A549 (cell line): ENCODE measurements around the gene TAGLN3. TPM values are rescaled to one million over a fixed set of nuclear protein-coding genes. Genes with fewer than 3 reads are reported as not detected.

Experiments used
- ATAC-seq, 2 experiments: fragments of 200-7000 bp in 1 of 2; fragments of >200 bp in 1 of 2; cut with Nextera tagmentation in 1 of 2; cut with Tn5 transposase in 1 of 2; 3 replicates each; pipeline versions ENCODE4 v1.8.0 to v1.9.1; 2018 to 2020; ENCODE audit warnings: mild to moderate bottlenecking in 1 of 2, moderate library complexity in 1 of 2
- CTCF ChIA-PET: fragments of 300-600 bp; sonication (Branson Sonifier 250); formaldehyde crosslinking; extraction: SDS; loops from one replicate; lab custom pipeline; 2021; ENCODE audit warnings: antibody characterized with exemption, inconsistent platforms; lab: Yijun Ruan, JAX
- POLR2A ChIA-PET: fragments of 350-600 bp; formaldehyde crosslinking; extraction: SDS; loops from one replicate; lab custom pipeline; 2021; ENCODE audit warnings: antibody characterized with exemption, inconsistent platforms; lab: Yijun Ruan, JAX
- DNase-seq, 2 experiments: peaks; one replicate each; pipeline versions ENCODE4 v3.0.0 to v3.0.0-alpha.2; 2011 to 2016; ENCODE audit warnings: low read depth in 1 of 2, low spot score in 1 of 2
- FAIRE-seq: peaks from 2 replicates; lab custom pipeline; 2011; peaks lifted over from hg19 to GRCh38; lab: Jason Lieb, UNC
- H3K27ac ChIP-seq, 2 experiments: fragments of >200 bp; sonication (Bioruptor Twin); formaldehyde crosslinking; 3 replicates each; pipeline ENCODE4 v1.5.1; 2016 to 2017
- H3K4me1 ChIP-seq: fragments of >200 bp; sonication (Bioruptor Twin); formaldehyde crosslinking; 3 replicates; pipeline ENCODE4 v1.6.1; 2016
- H3K4me2 ChIP-seq: fragments of >200 bp; sonication (Bioruptor Twin); formaldehyde crosslinking; 3 replicates; pipeline ENCODE4 v1.6.1; 2016
- H3K4me3 ChIP-seq: fragments of >200 bp; sonication (Bioruptor Twin); formaldehyde crosslinking; 3 replicates; pipeline ENCODE4 v1.5.1; 2016
- H3K9me3 ChIP-seq: fragments of >200 bp; sonication (Bioruptor Twin); formaldehyde crosslinking; 3 replicates; pipeline ENCODE4 v1.6.1; 2016
- BCL3 ChIP-seq: fragments of >200 bp; sonication (Bioruptor Twin); formaldehyde crosslinking; IDR thresholded peaks from 3 replicates; pipeline ENCODE4 v1.6.1; 2016
- CBX8 ChIP-seq: fragments of 200-600 bp; sonication (generic); IDR thresholded peaks from 2 replicates; pipeline ENCODE4 v1.6.1; 2016
- CEBPB ChIP-seq, 2 experiments: fragments of >200 bp in 1 of 2; sonication (Bioruptor Twin) in 1 of 2; formaldehyde crosslinking in 1 of 2; IDR thresholded peaks; 2 replicates each; pipeline ENCODE4 v1.6.1; 2012 to 2016
- CHD2 ChIP-seq: fragments of 150-350 bp; IDR thresholded peaks from 2 replicates; pipeline ENCODE4 v1.6.1; 2014; ENCODE audit warnings: low read length; ENCODE audit not compliant: partially characterized antibody
- EHMT2 ChIP-seq: fragments of 200-600 bp; sonication (generic); IDR thresholded peaks from 2 replicates; pipeline ENCODE4 v1.6.1; 2016; ENCODE audit warnings: antibody characterized with exemption, low read depth, mild to moderate bottlenecking, moderate library complexity
- EP300 ChIP-seq, 2 experiments: fragments of >200 bp; sonication (Bioruptor Twin); formaldehyde crosslinking; IDR thresholded peaks; 2 replicates in 1 of 2; 3 replicates in 1 of 2; pipeline ENCODE4 v1.6.1; 2016 to 2017
- FOXS1 ChIP-seq: fragments of 250-450 bp; sonication (Bioruptor Pico); IDR thresholded peaks from 2 replicates; pipeline ENCODE4 v1.5.0; 2020; ENCODE audit warnings: mild to moderate bottlenecking, moderate library complexity
- GATA3 ChIP-seq: IDR thresholded peaks from 2 replicates; pipeline ENCODE4 v1.6.1; 2012; ENCODE audit warnings: borderline replicate concordance
- HEYL ChIP-seq: fragments of 250-450 bp; sonication (Bioruptor Pico); IDR thresholded peaks from 2 replicates; pipeline ENCODE4 v1.8.0; 2021; ENCODE audit warnings: mild to moderate bottlenecking, moderate library complexity
- HOXB13 ChIP-seq: fragments of 250-450 bp; sonication (Bioruptor Pico); IDR thresholded peaks from 2 replicates; pipeline ENCODE4 v1.5.0; 2020; ENCODE audit warnings: low read depth, mild to moderate bottlenecking, moderate library complexity
- HOXB5 ChIP-seq: fragments of 250-450 bp; sonication (Bioruptor Pico); IDR thresholded peaks from 2 replicates; pipeline ENCODE4 v1.5.0; 2020; ENCODE audit warnings: mild to moderate bottlenecking, moderate library complexity
- JUN ChIP-seq, 2 experiments: fragments of >200 bp; sonication (Bioruptor Twin); formaldehyde crosslinking; IDR thresholded peaks; 2 replicates in 1 of 2; 3 replicates in 1 of 2; pipeline ENCODE4 v1.6.1; 2016 to 2017
- JUNB ChIP-seq: fragments of >200 bp; sonication (Bioruptor Twin); formaldehyde crosslinking; IDR thresholded peaks from 2 replicates; pipeline ENCODE4 v1.6.1; 2016
- KDM5A ChIP-seq: fragments of 200-600 bp; sonication (generic); IDR thresholded peaks from 2 replicates; pipeline ENCODE4 v1.6.1; 2016; ENCODE audit warnings: antibody characterized with exemption, mild to moderate bottlenecking
- MAFK ChIP-seq: fragments of 450-650 bp; IDR thresholded peaks from 2 replicates; pipeline ENCODE4 v1.6.1; 2014; ENCODE audit not compliant: partially characterized antibody
- MYC ChIP-seq: IDR thresholded peaks from 2 replicates; pipeline ENCODE4 v1.6.1; 2012; ENCODE audit warnings: mild to moderate bottlenecking, inconsistent platforms, low read length, improper control_type of control experiment, borderline replicate concordance
- NFE2L2 ChIP-seq: fragments of 150-350 bp; conservative IDR thresholded peaks from 2 replicates; pipeline ENCODE4 v1.6.1; 2014; ENCODE audit warnings: low read length
- PBX3 ChIP-seq: IDR thresholded peaks from 2 replicates; pipeline ENCODE4 v1.6.1; 2012
- PHF8 ChIP-seq: fragments of 200-600 bp; sonication (generic); IDR thresholded peaks from 2 replicates; pipeline ENCODE4 v1.6.1; 2016; ENCODE audit warnings: low read depth, mild to moderate bottlenecking, antibody characterized with exemption, moderate library complexity, borderline replicate concordance
- POLR2A ChIP-seq: IDR thresholded peaks from 2 replicates; pipeline ENCODE4 v1.6.1; 2012; ENCODE audit warnings: mild to moderate bottlenecking, low read length
- REST ChIP-seq: fragments of 200-600 bp; sonication (generic); IDR thresholded peaks from 2 replicates; pipeline ENCODE4 v1.6.1; 2016; ENCODE audit warnings: antibody characterized with exemption, mild to moderate bottlenecking, moderate library complexity
- RNF2 ChIP-seq: fragments of 200-600 bp; sonication (generic); IDR thresholded peaks from 2 replicates; pipeline ENCODE4 v1.6.1; 2016; ENCODE audit warnings: low read depth, mild to moderate bottlenecking, antibody characterized with exemption, moderate library complexity, borderline replicate concordance
- SMC3 ChIP-seq: fragments of >200 bp; sonication (Bioruptor Twin); formaldehyde crosslinking; IDR thresholded peaks from 3 replicates; pipeline ENCODE4 v1.6.1; 2018; ENCODE audit warnings: inconsistent platforms
- SREBF2 ChIP-seq: fragments of 450-650 bp; IDR thresholded peaks from 2 replicates; pipeline ENCODE4 v1.6.1; 2014; ENCODE audit warnings: mild to moderate bottlenecking, moderate library complexity
- TP53 ChIP-seq: fragments of 250-450 bp; sonication (Bioruptor Pico); IDR thresholded peaks from 2 replicates; pipeline ENCODE4 v1.5.0; 2021; ENCODE audit warnings: mild to moderate bottlenecking, moderate library complexity
- ZNF302 ChIP-seq: fragments of 250-450 bp; sonication (Bioruptor Pico); IDR thresholded peaks from 2 replicates; pipeline ENCODE4 v1.9.0; 2021; ENCODE audit warnings: inconsistent platforms, mild to moderate bottlenecking, moderate library complexity
- WGBS: methylation state at CpG from one replicate; pipeline ENCODE4 v1.1.6; 2017; ENCODE audit errors: missing lambda C conversion rate; 5-methylcytosine and 5-hydroxymethylcytosine counted together
- polyA plus RNA-seq, 4 experiments: library from polyadenylated mRNA; depleted of rRNA in 3 of 4; stranded (reverse); fragments of >200 nt; fragmentation: RNase III in 1 of 4; extraction: RNeasy Plus Mini Kit Qiagen cat#74134 plus additional on column Dnase treatment in 1 of 4; gene quantifications; 2 replicates in 3 of 4; 3 replicates in 1 of 4; pipeline ENCODE4 v1.2.3, GENCODE V29; 2011 to 2017
- TF ChIP-seq, protein P1 (sequence below): IDR thresholded peaks from 2 replicates; pipeline ENCODE4 v1.6.1; 2012
- TF ChIP-seq, protein P2 (sequence below): fragments of 450-650 bp; IDR thresholded peaks from 2 replicates; pipeline ENCODE4 v1.6.1; 2014; ENCODE audit warnings: antibody characterized with exemption

The TAGLN3 gene
- polyA plus RNA-seq, 2 of the 4 experiments (the other 2 are of a cell fraction) = not detected

GRCh38 chr3:111978583-111979433 lies 19.9 kb upstream of the TAGLN3 start, which contains the start of gene ABHD10:
Gene ABHD10 (plus strand): TSS chr3:111979026. CDS start chr3:111979062, 36 bp downstream.
- H3K9me3 ChIP-seq = no peaks in the 10 kb centered on the region
- peak within 1 kb of the TSS; percentile 79 for H3K4me2 ChIP-seq
- CTCF ChIA-PET = interaction anchor here (0.7 to 6.8 kb wide), 15 partner anchors 10 to 266 kb away, joined by 3 to 45 read pairs (median 4); no protein-coding TSS in a partner anchor
- peaks cover 32% of the 10 kb centered on the region for H3K4me1 ChIP-seq
- TF ChIP-seq, protein P1, sequence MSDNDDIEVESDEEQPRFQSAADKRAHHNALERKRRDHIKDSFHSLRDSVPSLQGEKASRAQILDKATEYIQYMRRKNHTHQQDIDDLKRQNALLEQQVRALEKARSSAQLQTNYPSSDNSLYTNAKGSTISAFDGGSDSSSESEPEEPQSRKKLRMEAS = peak; percentile 79
- no peak for TF ChIP-seq CBX8
- peak; percentile 64; the same call in 1 of the 3 replicates for TF ChIP-seq BCL3
- TF ChIP-seq NFE2L2 = no peak
- TF ChIP-seq REST = no peak
- no peak for TF ChIP-seq HOXB13 (CRISPR knock-in tag)
- peak; percentile 47 for TF ChIP-seq PBX3
- no peak for TF ChIP-seq RNF2
- peak in 1 of 2 experiments; percentile 6; a peak in 1 of 4 replicates for TF ChIP-seq CEBPB (IDR thresholded peaks at IDR 0.05)
- TF ChIP-seq SMC3 = no peak
- TF ChIP-seq HEYL (CRISPR knock-in tag) = no peak
- TF ChIP-seq EP300 (IDR thresholded peaks at IDR 0.05) = no peak
- no peak for TF ChIP-seq FOXS1 (CRISPR knock-in tag)
- TF ChIP-seq MYC = no peak; the same call in 1 of the 2 replicates
- TF ChIP-seq JUN (IDR thresholded peaks at IDR 0.05) = peak in 1 of 2 experiments; percentile 83; a peak in 4 of 5 replicates
- TF ChIP-seq JUNB = no peak
- TF ChIP-seq HOXB5 (CRISPR knock-in tag) = no peak
- TF ChIP-seq SREBF2 = no peak
- TF ChIP-seq POLR2A = peak; percentile 97
- peak; percentile 72 for TF ChIP-seq PHF8
- peak; percentile 52; the same call in 1 of the 2 replicates for TF ChIP-seq KDM5A
- TF ChIP-seq, protein P2, sequence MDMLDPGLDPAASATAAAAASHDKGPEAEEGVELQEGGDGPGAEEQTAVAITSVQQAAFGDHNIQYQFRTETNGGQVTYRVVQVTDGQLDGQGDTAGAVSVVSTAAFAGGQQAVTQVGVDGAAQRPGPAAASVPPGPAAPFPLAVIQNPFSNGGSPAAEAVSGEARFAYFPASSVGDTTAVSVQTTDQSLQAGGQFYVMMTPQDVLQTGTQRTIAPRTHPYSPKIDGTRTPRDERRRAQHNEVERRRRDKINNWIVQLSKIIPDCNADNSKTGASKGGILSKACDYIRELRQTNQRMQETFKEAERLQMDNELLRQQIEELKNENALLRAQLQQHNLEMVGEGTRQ = 0 out of 2 replicates have a peak, but pooled peaks have one; percentile 7
- TF ChIP-seq TP53 (CRISPR knock-in tag) = no peak
- TF ChIP-seq EHMT2 = no peak
- no peak for TF ChIP-seq MAFK
- TF ChIP-seq ZNF302 (CRISPR knock-in tag) = no peak
- TF ChIP-seq CHD2 = no peak
- TF ChIP-seq GATA3 = 0 out of 2 replicates have a peak, but pooled peaks have one; percentile 7
- ATAC-seq (peak; percentile 96 to 98), FAIRE-seq (peak; percentile 100), DNase-seq (peak; percentile 87 to 99)
- H3K27ac ChIP-seq = peak within 1 kb of the TSS; percentile 84 to 94
- WGBS = under 1% methylated on average over 30 of the region's 61 CpGs
- POLR2A ChIA-PET = interaction anchor here (0.6 to 1.9 kb wide), 19 partner anchors 9 to 583 kb away, joined by 3 to 18 read pairs (median 4); partner anchors contain the start of genes ATG3, PHLDB2 and SLC35A5
- peak within 1 kb of the TSS; percentile 62 for H3K4me3 ChIP-seq
